Measurements from ENCODE around the gene DIP2B.

GRCh38 chr12:50785406-50786001 lies 280.7 kb downstream of the DIP2B start:
- TF ChIP-seq, protein P1, sequence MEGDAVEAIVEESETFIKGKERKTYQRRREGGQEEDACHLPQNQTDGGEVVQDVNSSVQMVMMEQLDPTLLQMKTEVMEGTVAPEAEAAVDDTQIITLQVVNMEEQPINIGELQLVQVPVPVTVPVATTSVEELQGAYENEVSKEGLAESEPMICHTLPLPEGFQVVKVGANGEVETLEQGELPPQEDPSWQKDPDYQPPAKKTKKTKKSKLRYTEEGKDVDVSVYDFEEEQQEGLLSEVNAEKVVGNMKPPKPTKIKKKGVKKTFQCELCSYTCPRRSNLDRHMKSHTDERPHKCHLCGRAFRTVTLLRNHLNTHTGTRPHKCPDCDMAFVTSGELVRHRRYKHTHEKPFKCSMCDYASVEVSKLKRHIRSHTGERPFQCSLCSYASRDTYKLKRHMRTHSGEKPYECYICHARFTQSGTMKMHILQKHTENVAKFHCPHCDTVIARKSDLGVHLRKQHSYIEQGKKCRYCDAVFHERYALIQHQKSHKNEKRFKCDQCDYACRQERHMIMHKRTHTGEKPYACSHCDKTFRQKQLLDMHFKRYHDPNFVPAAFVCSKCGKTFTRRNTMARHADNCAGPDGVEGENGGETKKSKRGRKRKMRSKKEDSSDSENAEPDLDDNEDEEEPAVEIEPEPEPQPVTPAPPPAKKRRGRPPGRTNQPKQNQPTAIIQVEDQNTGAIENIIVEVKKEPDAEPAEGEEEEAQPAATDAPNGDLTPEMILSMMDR (IDR thresholded peaks at IDR 0.05; ENCODE audit: insufficient read depth, low read length, poor library complexity, severe bottlenecking), result no peak
- TF ChIP-seq EZH2phosphoT487 (conservative IDR thresholded peaks at IDR 0.05; ENCODE audit: low read length), result no peak

All from SU-DHL-6 (cell line).